Keratinocyte (primary cell): ENCODE measurements around the gene ABI3.

ENCODE experiments used
- EZH2 ChIP-seq: IDR thresholded peaks from one replicate; pipeline ENCODE4 v1.6.1; 2012; ENCODE audit warnings: inconsistent platforms, mild to moderate bottlenecking, low read length, moderate library complexity
- TF ChIP-seq, protein P1 (sequence below), 3 experiments: IDR thresholded peaks in 1 of 3; conservative IDR thresholded peaks in 1 of 3; optimal IDR thresholded peaks in 1 of 3; 2 replicates in 2 of 3; 3 replicates in 1 of 3; pipeline versions ENCODE3 to v1.5.1; 2011; ENCODE audit warnings: low read length in 3 of 3, mild to moderate bottlenecking in 3 of 3, moderate library complexity in 2 of 3, control low read depth in 1 of 3, inconsistent platforms in 1 of 3; ENCODE audit not compliant: insufficient read depth in 2 of 3; ENCODE audit errors: extremely low read depth in 1 of 3

GRCh38 chr17:49165143-49165542, 45.4 kb upstream of the ABI3 start:
- TF ChIP-seq, protein P1, sequence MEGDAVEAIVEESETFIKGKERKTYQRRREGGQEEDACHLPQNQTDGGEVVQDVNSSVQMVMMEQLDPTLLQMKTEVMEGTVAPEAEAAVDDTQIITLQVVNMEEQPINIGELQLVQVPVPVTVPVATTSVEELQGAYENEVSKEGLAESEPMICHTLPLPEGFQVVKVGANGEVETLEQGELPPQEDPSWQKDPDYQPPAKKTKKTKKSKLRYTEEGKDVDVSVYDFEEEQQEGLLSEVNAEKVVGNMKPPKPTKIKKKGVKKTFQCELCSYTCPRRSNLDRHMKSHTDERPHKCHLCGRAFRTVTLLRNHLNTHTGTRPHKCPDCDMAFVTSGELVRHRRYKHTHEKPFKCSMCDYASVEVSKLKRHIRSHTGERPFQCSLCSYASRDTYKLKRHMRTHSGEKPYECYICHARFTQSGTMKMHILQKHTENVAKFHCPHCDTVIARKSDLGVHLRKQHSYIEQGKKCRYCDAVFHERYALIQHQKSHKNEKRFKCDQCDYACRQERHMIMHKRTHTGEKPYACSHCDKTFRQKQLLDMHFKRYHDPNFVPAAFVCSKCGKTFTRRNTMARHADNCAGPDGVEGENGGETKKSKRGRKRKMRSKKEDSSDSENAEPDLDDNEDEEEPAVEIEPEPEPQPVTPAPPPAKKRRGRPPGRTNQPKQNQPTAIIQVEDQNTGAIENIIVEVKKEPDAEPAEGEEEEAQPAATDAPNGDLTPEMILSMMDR (optimal IDR thresholded peaks at IDR 0.05 in 1 of 3, IDR thresholded peaks at IDR 0.05 in 1 of 3, conservative IDR thresholded peaks at IDR 0.05 in 1 of 3; ENCODE audit: extremely low read depth in 1 of 3, insufficient read depth in 2 of 3, low read length in 3 of 3): no peak
- TF ChIP-seq EZH2: no peak
